UCSD-AML1 (cell line): Measurements from ENCODE around the gene PPFIBP1.
"Not testable (repeated sequence)": the region's sequence is repeated elsewhere in the genome, so short reads cannot be mapped to it uniquely, and the experiment has no call there.

Experiments used
- DNase-seq: peaks from one replicate; lab custom pipeline; 2025; ENCODE audit not compliant: unreplicated experiment; lab: John Stamatoyannopoulos, UW

Gene PPFIBP1

GRCh38 chr12:27703720-27704452 lies 179.9 kb downstream of the PPFIBP1 start:
- peak; percentile 42 for DNase-seq

- no peak for DNase-seq
Observed at GRCh38 chr12:27705263-27705662, 181.3 kb downstream of the PPFIBP1 start.

- DNase-seq: no peak
Observed at GRCh38 chr12:27707216-27707615, 183.2 kb downstream of the PPFIBP1 start.

- DNase-seq: no peak
Observed at GRCh38 chr12:27709212-27709931, 185.4 kb downstream of the PPFIBP1 start.

GRCh38 chr12:27709932-27710591 lies 186.1 kb downstream of the PPFIBP1 start:
- DNase-seq: no peak

GRCh38 chr12:27710592-27711316 lies 186.7 kb downstream of the PPFIBP1 start, which contains the start of gene MRPS35:
Gene MRPS35, plus strand, starts transcription at chr12:27710832. Its CDS starts 12 bp downstream, at chr12:27710844.
- peak; percentile 89 for DNase-seq

GRCh38 chr12:27711317-27711682 lies 187.3 kb downstream of the PPFIBP1 start:
- DNase-seq: no peak

- no peak for DNase-seq
Observed at GRCh38 chr12:27711967-27712366, 188.0 kb downstream of the PPFIBP1 start.

- DNase-seq: no peak
Observed at GRCh38 chr12:27723212-27723611, 199.2 kb downstream of the PPFIBP1 start.

- no peak for DNase-seq
Observed at GRCh38 chr12:27730097-27730588, 206.1 kb downstream of the PPFIBP1 start.

- DNase-seq: no peak
Observed at GRCh38 chr12:27732281-27732680, 208.3 kb downstream of the PPFIBP1 start.

- peak; percentile 10 for DNase-seq
Observed at GRCh38 chr12:27733052-27733656, 209.1 kb downstream of the PPFIBP1 start.

GRCh38 chr12:27733791-27734190 lies 209.8 kb downstream of the PPFIBP1 start:
- no peak for DNase-seq

GRCh38 chr12:27734321-27734720 lies 210.3 kb downstream of the PPFIBP1 start:
- DNase-seq: not testable (repeated sequence)

GRCh38 chr12:27743601-27744000 lies 219.6 kb downstream of the PPFIBP1 start:
- DNase-seq: no peak
